HT1080 (cell line): ENCODE results near the gene TEPSIN. TPM values are rescaled to one million over a fixed set of nuclear protein-coding genes. Genes with fewer than 3 reads are reported as not detected.

ENCODE experiments used
- DNase-seq: peaks from one replicate; pipeline ENCODE4 v3.0.0-alpha.2; 2015; ENCODE audit warnings: low read depth
- total RNA-seq: library from RNA; depleted of rRNA; stranded (reverse); fragments of >200 nt; shearing (Covaris generic); gene quantifications from 2 replicates; pipeline ENCODE4 v1.2.3, GENCODE V29; 2014; rRNA removed

TEPSIN gene
- total RNA-seq, 1 experiment from 2014 or later = 17.3 TPM

- no peak for DNase-seq
Observed at GRCh38 chr17:81187586-81188490, 51.0 kb downstream of the TEPSIN start.

- DNase-seq = no peak
Observed at GRCh38 chr17:81187120-81187519, 51.7 kb downstream of the TEPSIN start.

GRCh38 chr17:81186203-81186602 is 52.7 kb downstream of the TEPSIN start:
- DNase-seq = no peak

- DNase-seq = no peak
Observed at GRCh38 chr17:81184555-81184954, 54.3 kb downstream of the TEPSIN start.

GRCh38 chr17:81183807-81184206 is 55.0 kb downstream of the TEPSIN start:
- no peak for DNase-seq

GRCh38 chr17:81183316-81183715 is 55.5 kb downstream of the TEPSIN start:
- DNase-seq = no peak

GRCh38 chr17:81182596-81182995 is 56.3 kb downstream of the TEPSIN start:
- no peak for DNase-seq

- no peak for DNase-seq
Observed at GRCh38 chr17:81181811-81182185, 57.1 kb downstream of the TEPSIN start.

GRCh38 chr17:81180836-81181810 is 57.7 kb downstream of the TEPSIN start:
- no peak for DNase-seq

GRCh38 chr17:81179861-81180260 is 59.0 kb downstream of the TEPSIN start:
- DNase-seq = no peak

GRCh38 chr17:81179220-81179619 is 59.6 kb downstream of the TEPSIN start:
- DNase-seq = no peak

Other genes with a start within 250 kb of the TEPSIN start
- gene CHMP6, start 247.2 kb downstream of the TEPSIN start, total RNA-seq = 15.0 and 15.8 TPM in 2 replicates
- 41.9 and 48.8 TPM in 2 replicates for gene BAIAP2, start 203.9 kb downstream of the TEPSIN start, total RNA-seq
- not detected in 2 replicates for gene PVALEF, start 73.5 kb downstream of the TEPSIN start, total RNA-seq
- gene AATK, start 72.8 kb downstream of the TEPSIN start, total RNA-seq = 0.02 and 0.03 TPM in 2 replicates
- gene CEP131, start 16.1 kb downstream of the TEPSIN start, total RNA-seq = 10.4 and 11.3 TPM in 2 replicates
- 122 and 171 TPM in 2 replicates for gene NDUFAF8, start 263 bp upstream of the TEPSIN start, total RNA-seq
- gene SLC38A10, start 56.3 kb upstream of the TEPSIN start, total RNA-seq = 37.1 and 44.6 TPM in 2 replicates
- 0.43 TPM in 2 replicates for gene BAHCC1, start 156.4 kb upstream of the TEPSIN start, total RNA-seq